ENCODE results near the gene NOVA2. TPM values are rescaled to one million over a fixed set of nuclear protein-coding genes. Genes with fewer than 3 reads are reported as not detected.

NOVA2 gene
- total and polyA plus RNA-seq, 2 donors (not counting 1 experiment from before 2014, with no cell fraction given) = not detected

GRCh38 chr19:45952686-45953505 lies 20.8 kb downstream of the NOVA2 start:
- H2AFZ ChIP-seq (ENCODE audit: insufficient read depth, low read depth, low read length, poor library complexity, severe bottlenecking) = peak overlapping the region; percentile 66
- peak overlapping the region; percentile 64 for H3K9ac ChIP-seq (ENCODE audit: low read length)
- Mint-ChIP-seq H3K27ac (no peak overlapping the region), H3K4me3 (peak overlapping the region; percentile 82), H3K27me3 (peaks cover 35% of the 10 kb centered on the region), H3K4me1 (peaks cover 6% of the 10 kb centered on the region), H3K9me3 (ENCODE audit: insufficient read depth) (peaks cover 2% of the 10 kb centered on the region)
- 18% methylated on average over 27 of the region's 43 CpGs for WGBS (ENCODE audit: insufficient coverage)
- ChIA-PET POLR2A (no interaction called here), CTCF (no interaction called here)
- no peaks in the 10 kb centered on the region for H3K36me3 ChIP-seq (replicated peaks in 1 of 2; ENCODE audit: control extremely low read depth in 1 of 2, control insufficient read depth in 1 of 2, extremely low read depth in 1 of 2, insufficient read depth in 2 of 2, low read length in 1 of 2)
- H3K4me2 ChIP-seq (replicated peaks; ENCODE audit: low read depth, low read length, poor library complexity, severe bottlenecking) = peak overlapping the region; percentile 75
- TF ChIP-seq EZH2 (IDR thresholded peaks at IDR 0.05; ENCODE audit: borderline replicate concordance, insufficient read depth, low read depth, low read length, poor library complexity, severe bottlenecking) = no peak
- TF ChIP-seq, protein P1, sequence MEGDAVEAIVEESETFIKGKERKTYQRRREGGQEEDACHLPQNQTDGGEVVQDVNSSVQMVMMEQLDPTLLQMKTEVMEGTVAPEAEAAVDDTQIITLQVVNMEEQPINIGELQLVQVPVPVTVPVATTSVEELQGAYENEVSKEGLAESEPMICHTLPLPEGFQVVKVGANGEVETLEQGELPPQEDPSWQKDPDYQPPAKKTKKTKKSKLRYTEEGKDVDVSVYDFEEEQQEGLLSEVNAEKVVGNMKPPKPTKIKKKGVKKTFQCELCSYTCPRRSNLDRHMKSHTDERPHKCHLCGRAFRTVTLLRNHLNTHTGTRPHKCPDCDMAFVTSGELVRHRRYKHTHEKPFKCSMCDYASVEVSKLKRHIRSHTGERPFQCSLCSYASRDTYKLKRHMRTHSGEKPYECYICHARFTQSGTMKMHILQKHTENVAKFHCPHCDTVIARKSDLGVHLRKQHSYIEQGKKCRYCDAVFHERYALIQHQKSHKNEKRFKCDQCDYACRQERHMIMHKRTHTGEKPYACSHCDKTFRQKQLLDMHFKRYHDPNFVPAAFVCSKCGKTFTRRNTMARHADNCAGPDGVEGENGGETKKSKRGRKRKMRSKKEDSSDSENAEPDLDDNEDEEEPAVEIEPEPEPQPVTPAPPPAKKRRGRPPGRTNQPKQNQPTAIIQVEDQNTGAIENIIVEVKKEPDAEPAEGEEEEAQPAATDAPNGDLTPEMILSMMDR (IDR thresholded peaks at IDR 0.05) = no peak
- DNase-seq (peak; percentile 53), ATAC-seq (ENCODE audit: low read depth) (no peak)
- intact Hi-C loops (cut with micrococcal nuclease) = no loop called here
- no peaks in the 10 kb centered on the region for H3K79me2 ChIP-seq (ENCODE audit: control insufficient read depth, insufficient read depth, low read length)
- H3K9me3 ChIP-seq (ENCODE audit: control extremely low read depth in 1 of 3, control insufficient read depth in 2 of 3, insufficient read depth in 1 of 3, low read length in 2 of 3) = peaks cover 0 to 21% (median 7%) of the 10 kb centered on the region in 3 donors
- no peaks in the 10 kb centered on the region for H4K20me1 ChIP-seq (ENCODE audit: control insufficient read depth, insufficient read depth, low read length, poor library complexity, severe bottlenecking)
- peaks cover 7 to 11% of the 10 kb centered on the region in 2 donors for H3K4me1 ChIP-seq (ENCODE audit: control insufficient read depth in 2 of 2, insufficient read depth in 2 of 2, low read length in 2 of 2)
- no peak overlapping the region for H3K27ac ChIP-seq (ENCODE audit: low read length in 2 of 2)
- H3K4me3 ChIP-seq (ENCODE audit: control extremely low read depth in 1 of 5, extremely low read depth in 1 of 5, insufficient read depth in 1 of 5, low read depth in 2 of 5, low read length in 4 of 5) = peak overlapping the region in 4 of 5 experiments; percentile 15 to 64 (median 34)
- H3K27me3 ChIP-seq (replicated peaks in 1 of 4; ENCODE audit: control extremely low read depth in 1 of 4, control insufficient read depth in 3 of 4, insufficient read depth in 4 of 4, low read length in 3 of 4) = peaks cover 0 to 24% (median 5%) of the 10 kb centered on the region in 4 experiments

DNA sequence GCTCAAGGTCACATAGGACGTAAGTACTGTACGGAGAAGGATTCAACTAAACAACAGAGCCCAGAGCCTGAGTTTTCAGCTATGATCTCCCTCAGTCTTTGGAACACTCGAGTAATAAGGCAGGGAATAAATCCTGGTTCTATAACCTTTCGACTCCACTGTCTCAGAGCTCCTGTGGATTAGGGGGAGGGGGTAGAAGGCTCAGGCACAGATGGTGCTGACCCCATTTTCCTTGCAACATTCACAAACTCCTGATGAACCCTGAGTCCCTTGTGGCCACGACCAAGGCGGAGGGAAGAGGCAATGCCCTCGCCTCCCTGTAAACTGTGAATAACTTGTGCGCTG lies 21.4 kb downstream of the NOVA2 start:
- no peak overlapping the region for H3K27ac ChIP-seq (ENCODE audit: low read length in 2 of 2)
- H3K4me2 ChIP-seq (replicated peaks; ENCODE audit: low read depth, low read length, poor library complexity, severe bottlenecking) = peak overlapping the region; percentile 75
- POLR2A ChIA-PET = no interaction called here
- no peaks in the 10 kb centered on the region for H3K36me3 ChIP-seq (replicated peaks in 1 of 2; ENCODE audit: control extremely low read depth in 1 of 2, control insufficient read depth in 1 of 2, extremely low read depth in 1 of 2, insufficient read depth in 2 of 2, low read length in 1 of 2)
- H3K27ac Mint-ChIP-seq = no peak overlapping the region
- no peak overlapping the region for H3K9ac ChIP-seq (ENCODE audit: low read length)
- peaks cover 35% of the 10 kb centered on the region for H3K27me3 Mint-ChIP-seq
- peak overlapping the region in 1 of 5 experiments; percentile 23 for H3K4me3 ChIP-seq (ENCODE audit: control extremely low read depth in 1 of 5, extremely low read depth in 1 of 5, insufficient read depth in 1 of 5, low read depth in 2 of 5, low read length in 4 of 5)
- no peaks in the 10 kb centered on the region for H4K20me1 ChIP-seq (ENCODE audit: control insufficient read depth, insufficient read depth, low read length, poor library complexity, severe bottlenecking)
- ATAC-seq (ENCODE audit: low read depth) (no peak), DNase-seq (no peak)
- intact Hi-C loops (cut with micrococcal nuclease) = no loop called here
- CTCF ChIA-PET = interaction anchor here (0.6 kb wide), 1 partner anchor 77 kb away, joined by 3 read pairs; no protein-coding TSS in a partner anchor
- H3K9me3 ChIP-seq (ENCODE audit: control extremely low read depth in 1 of 3, control insufficient read depth in 2 of 3, insufficient read depth in 1 of 3, low read length in 2 of 3) = peaks cover 0 to 21% (median 7%) of the 10 kb centered on the region in 3 donors
- WGBS (ENCODE audit: insufficient coverage) = 56% methylated on average over 6 of the region's 8 CpGs
- TF ChIP-seq, protein P1 (IDR thresholded peaks at IDR 0.05) = no peak
- no peak for TF ChIP-seq EZH2 (IDR thresholded peaks at IDR 0.05; ENCODE audit: borderline replicate concordance, insufficient read depth, low read depth, low read length, poor library complexity, severe bottlenecking)
- no peak overlapping the region for H2AFZ ChIP-seq (ENCODE audit: insufficient read depth, low read depth, low read length, poor library complexity, severe bottlenecking)
- peaks cover 0 to 27% (median 5%) of the 10 kb centered on the region in 4 experiments for H3K27me3 ChIP-seq (replicated peaks in 1 of 4; ENCODE audit: control extremely low read depth in 1 of 4, control insufficient read depth in 3 of 4, insufficient read depth in 4 of 4, low read length in 3 of 4)
- H3K4me1 ChIP-seq (ENCODE audit: control insufficient read depth in 2 of 2, insufficient read depth in 2 of 2, low read length in 2 of 2) = peaks cover 7 to 11% of the 10 kb centered on the region in 2 donors
- H3K9me3 Mint-ChIP-seq (ENCODE audit: insufficient read depth) = peaks cover 2% of the 10 kb centered on the region
- peaks cover 6% of the 10 kb centered on the region for H3K4me1 Mint-ChIP-seq
- peak overlapping the region; percentile 82 for H3K4me3 Mint-ChIP-seq
- no peaks in the 10 kb centered on the region for H3K79me2 ChIP-seq (ENCODE audit: control insufficient read depth, insufficient read depth, low read length)

All from B cell (primary cell).